Right forelimb (tissue), 1 donor: ENCODE measurements around the gene PRR22.

Experiments
- DNase-seq: peaks from one replicate; pipeline ENCODE4 v3.0.0-alpha.2; 2018

PRR22 gene

GRCh38 chr19:5784581-5785147 is at the start of gene PRR22:
TSS of gene PRR22 (minus strand) at chr19:5784746. CDS start at chr19:5784660, 86 bp downstream.
- DNase-seq = no peak

- DNase-seq = no peak
These were observed 48.1 kb upstream of the PRR22 start for GRCh38 chr19:5832527-5833216.

GRCh38 chr19:5832061-5832460 is 47.5 kb upstream of the PRR22 start:
- DNase-seq = no peak

GRCh38 chr19:5831159-5831558 is 46.6 kb upstream of the PRR22 start:
- DNase-seq = no peak

- DNase-seq = no peak
These were observed 45.2 kb upstream of the PRR22 start for GRCh38 chr19:5829567-5830310.

GRCh38 chr19:5828661-5829566 is 44.4 kb upstream of the PRR22 start:
- peak; percentile 64 for DNase-seq

- DNase-seq = peak; percentile 97
These were observed 43.5 kb upstream of the PRR22 start for GRCh38 chr19:5827891-5828660.

GRCh38 chr19:5827342-5827890 is 42.9 kb upstream of the PRR22 start:
- DNase-seq = no peak

- no peak for DNase-seq
These were observed 42.2 kb upstream of the PRR22 start for GRCh38 chr19:5826531-5827341.

GRCh38 chr19:5825178-5825577 is 40.6 kb upstream of the PRR22 start:
- DNase-seq = no peak

- DNase-seq = no peak
These were observed 40.2 kb upstream of the PRR22 start for GRCh38 chr19:5824751-5825150.

GRCh38 chr19:5823579-5824281 is 39.2 kb upstream of the PRR22 start:
- no peak for DNase-seq

- DNase-seq = no peak
These were observed 37.8 kb upstream of the PRR22 start for GRCh38 chr19:5822181-5822844.

- no peak for DNase-seq
These were observed 37.1 kb upstream of the PRR22 start for GRCh38 chr19:5821521-5822180.

GRCh38 chr19:5820785-5821184 is 36.2 kb upstream of the PRR22 start:
- DNase-seq = no peak

- no peak for DNase-seq
These were observed 34.0 kb upstream of the PRR22 start for GRCh38 chr19:5818594-5818993.

- DNase-seq = no peak
These were observed 32.7 kb upstream of the PRR22 start for GRCh38 chr19:5817218-5817617.

GRCh38 chr19:5814852-5815246 is 30.3 kb upstream of the PRR22 start:
- DNase-seq = no peak
